ENCODE results near the gene FGD4.

The FGD4 gene

GRCh38 chr12:32483993-32484392 is 84.6 kb downstream of the FGD4 start:
- Histone ChIP-seq H3K36me3 (ENCODE audit: control insufficient read depth, insufficient read depth, low read length) (no peaks in the 10 kb centered on the region), H3K4me3 (replicated peaks; ENCODE audit: low read depth, low read length) (no peak overlapping the region), H3K27me3 (replicated peaks; ENCODE audit: control insufficient read depth, insufficient read depth, low read length) (no peaks in the 10 kb centered on the region)
- TF ChIP-seq CTCF (IDR thresholded peaks at IDR 0.05; ENCODE audit: insufficient read depth, low read length, poor library complexity, severe bottlenecking): no peak
- DNase-seq (ENCODE audit: extremely low read depth, insufficient read length): no peak

- Histone ChIP-seq H3K36me3 (ENCODE audit: control insufficient read depth, insufficient read depth, low read length) (no peaks in the 10 kb centered on the region), H3K4me3 (replicated peaks; ENCODE audit: low read depth, low read length) (no peak overlapping the region), H3K27me3 (replicated peaks; ENCODE audit: control insufficient read depth, insufficient read depth, low read length) (no peaks in the 10 kb centered on the region)
- DNase-seq (ENCODE audit: extremely low read depth, insufficient read length): no peak
- no peak for TF ChIP-seq CTCF (IDR thresholded peaks at IDR 0.05; ENCODE audit: insufficient read depth, low read length, poor library complexity, severe bottlenecking)
These were observed 86.8 kb downstream of the FGD4 start for GRCh38 chr12:32486158-32486557.

- TF ChIP-seq CTCF (IDR thresholded peaks at IDR 0.05; ENCODE audit: insufficient read depth, low read length, poor library complexity, severe bottlenecking): no peak
- Histone ChIP-seq H3K36me3 (ENCODE audit: control insufficient read depth, insufficient read depth, low read length) (no peaks in the 10 kb centered on the region), H3K4me3 (replicated peaks; ENCODE audit: low read depth, low read length) (no peak overlapping the region)
These were observed 88.8 kb downstream of the FGD4 start for GRCh38 chr12:32488132-32488531.

GRCh38 chr12:32489070-32489469 is 89.7 kb downstream of the FGD4 start:
- no peak for DNase-seq (ENCODE audit: extremely low read depth, insufficient read length)
- no peak overlapping the region for H3K4me3 ChIP-seq (replicated peaks; ENCODE audit: low read depth, low read length)

More at GRCh38 chr12:32488132-32488531, 88.8 kb downstream of the FGD4 start:
- DNase-seq (ENCODE audit: extremely low read depth, insufficient read length): no peak
- no peaks in the 10 kb centered on the region for H3K27me3 ChIP-seq (replicated peaks; ENCODE audit: control insufficient read depth, insufficient read depth, low read length)

GRCh38 chr12:32490801-32491200 is 91.4 kb downstream of the FGD4 start:
- H3K27me3 ChIP-seq (replicated peaks; ENCODE audit: control insufficient read depth, insufficient read depth, low read length): no peaks in the 10 kb centered on the region
- H3K36me3 ChIP-seq (ENCODE audit: control insufficient read depth, insufficient read depth, low read length): no peaks in the 10 kb centered on the region
- DNase-seq (ENCODE audit: extremely low read depth, insufficient read length): no peak
- TF ChIP-seq CTCF (IDR thresholded peaks at IDR 0.05; ENCODE audit: insufficient read depth, low read length, poor library complexity, severe bottlenecking): no peak
- no peak overlapping the region for H3K4me3 ChIP-seq (replicated peaks; ENCODE audit: low read depth, low read length)

More at GRCh38 chr12:32489070-32489469, 89.7 kb downstream of the FGD4 start:
- Histone ChIP-seq H3K27me3 (replicated peaks; ENCODE audit: control insufficient read depth, insufficient read depth, low read length) (no peaks in the 10 kb centered on the region), H3K36me3 (ENCODE audit: control insufficient read depth, insufficient read depth, low read length) (no peaks in the 10 kb centered on the region)
- TF ChIP-seq CTCF (IDR thresholded peaks at IDR 0.05; ENCODE audit: insufficient read depth, low read length, poor library complexity, severe bottlenecking): no peak

GRCh38 chr12:32493282-32493681 is 93.9 kb downstream of the FGD4 start:
- Histone ChIP-seq H3K36me3 (ENCODE audit: control insufficient read depth, insufficient read depth, low read length) (no peaks in the 10 kb centered on the region), H3K4me3 (replicated peaks; ENCODE audit: low read depth, low read length) (no peak overlapping the region), H3K27me3 (replicated peaks; ENCODE audit: control insufficient read depth, insufficient read depth, low read length) (no peaks in the 10 kb centered on the region)
- TF ChIP-seq CTCF (IDR thresholded peaks at IDR 0.05; ENCODE audit: insufficient read depth, low read length, poor library complexity, severe bottlenecking): no peak
- no peak for DNase-seq (ENCODE audit: extremely low read depth, insufficient read length)
